OCI-LY3 (cell line): ENCODE data around the gene MBP.

Experiments
- EZH2phosphoT487 ChIP-seq: fragments of 200-600 bp; shearing (Covaris generic); IDR thresholded peaks from 2 replicates; pipeline ENCODE4 v1.6.1; 2018; ENCODE audit warnings: antibody characterized with exemption, mixed run types, low read depth
- TF ChIP-seq, protein P1 (sequence below): fragments of 200-600, 300-600 bp; sonication (generic); IDR thresholded peaks from 2 replicates; pipeline ENCODE4 v1.5.1; 2014; ENCODE audit warnings: antibody characterized with exemption, low read length, low read depth

DNA sequence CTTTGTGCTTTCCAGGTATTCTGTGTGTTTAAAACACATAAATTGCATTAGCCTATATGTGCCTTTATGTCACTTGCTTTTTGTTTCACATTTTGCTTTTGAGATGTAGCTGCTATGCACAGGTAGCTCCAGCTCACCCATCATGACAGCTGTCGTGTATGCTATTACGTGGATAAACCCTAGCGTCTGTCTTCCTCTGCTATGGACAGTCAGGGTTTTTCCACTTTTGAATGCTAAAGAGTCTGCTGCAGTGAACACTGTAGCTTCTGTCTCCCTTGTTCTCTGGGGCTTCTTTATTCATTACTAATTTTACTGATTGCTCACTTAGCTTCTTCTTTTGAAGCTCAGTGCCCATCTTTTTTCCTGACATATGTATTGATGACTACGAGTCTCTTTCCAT is 24.7 kb upstream of the MBP start:
- TF ChIP-seq, protein P1, sequence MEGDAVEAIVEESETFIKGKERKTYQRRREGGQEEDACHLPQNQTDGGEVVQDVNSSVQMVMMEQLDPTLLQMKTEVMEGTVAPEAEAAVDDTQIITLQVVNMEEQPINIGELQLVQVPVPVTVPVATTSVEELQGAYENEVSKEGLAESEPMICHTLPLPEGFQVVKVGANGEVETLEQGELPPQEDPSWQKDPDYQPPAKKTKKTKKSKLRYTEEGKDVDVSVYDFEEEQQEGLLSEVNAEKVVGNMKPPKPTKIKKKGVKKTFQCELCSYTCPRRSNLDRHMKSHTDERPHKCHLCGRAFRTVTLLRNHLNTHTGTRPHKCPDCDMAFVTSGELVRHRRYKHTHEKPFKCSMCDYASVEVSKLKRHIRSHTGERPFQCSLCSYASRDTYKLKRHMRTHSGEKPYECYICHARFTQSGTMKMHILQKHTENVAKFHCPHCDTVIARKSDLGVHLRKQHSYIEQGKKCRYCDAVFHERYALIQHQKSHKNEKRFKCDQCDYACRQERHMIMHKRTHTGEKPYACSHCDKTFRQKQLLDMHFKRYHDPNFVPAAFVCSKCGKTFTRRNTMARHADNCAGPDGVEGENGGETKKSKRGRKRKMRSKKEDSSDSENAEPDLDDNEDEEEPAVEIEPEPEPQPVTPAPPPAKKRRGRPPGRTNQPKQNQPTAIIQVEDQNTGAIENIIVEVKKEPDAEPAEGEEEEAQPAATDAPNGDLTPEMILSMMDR, result no peak
- TF ChIP-seq EZH2phosphoT487, result no peak
